ENCODE data around the gene PANK3. TPM values are rescaled to one million over a fixed set of nuclear protein-coding genes. Genes with fewer than 3 reads are reported as not detected.

PANK3 gene
- total RNA-seq, 1 experiment from 2014 or later = 82.6 TPM

- H3K4ac ChIP-seq (ENCODE audit: low read depth, low read length) = no peak overlapping the region
- H3K56ac ChIP-seq (ENCODE audit: insufficient read length, low read depth, low read length) = no peak overlapping the region
- H4K91ac ChIP-seq (ENCODE audit: insufficient read length, low read depth, low read length) = no peak overlapping the region
- no peak for TF ChIP-seq CTCF (conservative IDR thresholded peaks at IDR 0.05)
- no peak overlapping the region for H4K8ac ChIP-seq (replicated peaks; ENCODE audit: insufficient read length, low read depth, low read length)
- no peak overlapping the region for H2AFZ ChIP-seq (ENCODE audit: low read length)
- no peaks in the 10 kb centered on the region for H4K20me1 ChIP-seq (ENCODE audit: control insufficient read depth, insufficient read depth, insufficient read length)
- no peaks in the 10 kb centered on the region for H3K4me1 ChIP-seq (ENCODE audit: insufficient read depth, low read length)
- no peak overlapping the region for H2BK12ac ChIP-seq (ENCODE audit: insufficient read length, low read depth, low read length)
- H2BK20ac ChIP-seq (ENCODE audit: low read depth, low read length, poor library complexity, severe bottlenecking) = no peak overlapping the region
- H3T11ph ChIP-seq (ENCODE audit: low read length) = no peak overlapping the region
- DNase-seq = no peak
- no peak overlapping the region for H2BK15ac ChIP-seq (ENCODE audit: low read depth, low read length)
- no peaks in the 10 kb centered on the region for H3K23me2 ChIP-seq (ENCODE audit: insufficient read length, low read depth, low read length, poor library complexity, severe bottlenecking)
- no peaks in the 10 kb centered on the region for H3K27me3 ChIP-seq (ENCODE audit: insufficient read depth, low read length)
- Mint-ChIP-seq H3K4me1 (0 out of 4 replicates have a peak, but pooled peaks cover 0 to 4% of the 10 kb centered on the region in 2 experiments), H3K36me3 (ENCODE audit: insufficient read depth in 1 of 3, low read depth in 3 of 3) (no peaks in the 10 kb centered on the region), H3K9me3 (no peaks in the 10 kb centered on the region; a peak in 1 of 5 replicates), H3K4me3 (no peak overlapping the region), H3K27ac (no peak overlapping the region), H3K27me3 (ENCODE audit: low read depth) (peaks cover 3% of the 10 kb centered on the region)
- no peak overlapping the region for H3K4me2 ChIP-seq (ENCODE audit: insufficient read depth, insufficient read length, low read length)
- H3K27ac ChIP-seq (ENCODE audit: insufficient read length, low read depth, low read length) = no peak overlapping the region
- H3K23ac ChIP-seq (ENCODE audit: insufficient read length, low read depth, low read length) = no peak overlapping the region
- H3K79me1 ChIP-seq (ENCODE audit: insufficient read depth, low read depth, low read length, poor library complexity, severe bottlenecking) = no peaks in the 10 kb centered on the region
- H3K79me2 ChIP-seq (ENCODE audit: insufficient read depth, low read length) = no peaks in the 10 kb centered on the region
- H2BK120ac ChIP-seq (ENCODE audit: low read depth, low read length, poor library complexity, severe bottlenecking) = no peak overlapping the region
- no peak overlapping the region for H3K9ac ChIP-seq (ENCODE audit: extremely low read depth, insufficient read length, low read length)
- H3K9me3 ChIP-seq (ENCODE audit: control insufficient read depth, low read depth, low read length) = no peaks in the 10 kb centered on the region
- no peak overlapping the region for H2AK5ac ChIP-seq (ENCODE audit: insufficient read length, low read length)
- H4K5ac ChIP-seq (ENCODE audit: insufficient read length, low read depth, low read length) = no peak overlapping the region
- H3K14ac ChIP-seq (ENCODE audit: insufficient read depth, low read length) = no peak overlapping the region
- H3K18ac ChIP-seq (ENCODE audit: insufficient read length, low read depth, low read length) = no peak overlapping the region
- WGBS (ENCODE audit: extremely low coverage, insufficient read length, low lambda C conversion rate) = no CpG with 5 or more reads among the region's 2 CpGs
- H2BK5ac ChIP-seq (ENCODE audit: insufficient read length, low read length) = no peak overlapping the region
These were observed 34.2 kb upstream of the PANK3 start for GRCh38 chr5:168613396-168613795.
